GM10847 (cell line): ENCODE measurements around the gene RBM39.

Source experiments
- POLR2A ChIP-seq: IDR thresholded peaks from 2 replicates; pipeline ENCODE4 v1.6.1; 2011; ENCODE audit not compliant: insufficient read length; ENCODE audit errors: extremely low read depth

The RBM39 gene

DNA sequence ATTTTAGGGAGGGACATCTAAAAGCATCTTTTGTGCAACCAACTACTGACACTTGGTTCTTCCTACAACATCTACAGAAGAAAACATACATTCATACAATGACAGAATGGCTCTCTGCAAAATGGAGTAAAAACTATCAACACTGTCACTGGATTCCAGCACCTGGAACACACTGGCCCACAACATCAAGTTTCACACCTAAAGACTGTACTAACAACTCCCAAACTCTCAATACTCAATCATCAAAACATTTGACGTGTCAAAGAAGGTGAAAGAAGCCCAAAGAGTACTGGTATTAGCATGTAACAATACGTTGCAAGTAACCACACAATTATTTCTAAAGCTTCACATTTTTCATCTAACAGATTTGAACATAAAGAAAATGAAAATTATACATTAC, 79.5 kb downstream of the RBM39 start:
- no peak for TF ChIP-seq POLR2A

DNA sequence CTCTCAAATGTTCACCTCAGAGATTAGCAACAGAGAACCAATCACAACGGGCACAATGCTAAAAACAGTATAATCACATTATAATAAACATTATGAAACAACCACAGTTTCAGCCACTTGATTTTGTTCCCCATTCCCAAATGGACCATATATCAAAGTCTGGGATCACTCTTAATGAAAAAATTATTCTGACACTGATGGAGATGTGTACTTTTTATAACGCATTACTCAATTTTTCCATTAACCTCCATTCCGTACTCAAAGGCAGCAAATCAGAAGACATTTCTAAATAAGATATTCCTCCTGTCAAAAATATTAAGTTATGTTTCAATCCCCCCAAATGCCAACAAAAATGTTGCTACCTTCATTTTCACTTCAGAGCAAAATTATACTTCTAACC, 80.2 kb downstream of the RBM39 start:
- TF ChIP-seq POLR2A = no peak

DNA sequence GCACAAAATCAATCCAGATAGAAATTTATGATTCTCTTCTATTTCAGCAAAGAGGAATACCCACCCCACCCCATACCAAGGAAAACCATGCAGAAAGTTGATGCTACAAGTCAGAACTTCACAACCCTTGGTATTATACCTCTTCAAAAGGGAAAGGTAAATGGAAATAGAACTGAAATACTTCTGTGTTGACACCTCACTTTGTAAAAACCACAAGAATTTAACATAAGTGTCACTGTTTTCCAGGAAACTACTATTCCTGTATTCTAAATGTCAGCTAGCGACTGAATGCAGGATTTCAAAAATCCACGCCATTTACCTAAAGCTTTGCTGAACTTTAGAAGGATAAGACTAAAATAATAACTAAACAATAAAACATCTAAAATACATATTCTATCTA, 81.0 kb downstream of the RBM39 start:
- no peak for TF ChIP-seq POLR2A

DNA sequence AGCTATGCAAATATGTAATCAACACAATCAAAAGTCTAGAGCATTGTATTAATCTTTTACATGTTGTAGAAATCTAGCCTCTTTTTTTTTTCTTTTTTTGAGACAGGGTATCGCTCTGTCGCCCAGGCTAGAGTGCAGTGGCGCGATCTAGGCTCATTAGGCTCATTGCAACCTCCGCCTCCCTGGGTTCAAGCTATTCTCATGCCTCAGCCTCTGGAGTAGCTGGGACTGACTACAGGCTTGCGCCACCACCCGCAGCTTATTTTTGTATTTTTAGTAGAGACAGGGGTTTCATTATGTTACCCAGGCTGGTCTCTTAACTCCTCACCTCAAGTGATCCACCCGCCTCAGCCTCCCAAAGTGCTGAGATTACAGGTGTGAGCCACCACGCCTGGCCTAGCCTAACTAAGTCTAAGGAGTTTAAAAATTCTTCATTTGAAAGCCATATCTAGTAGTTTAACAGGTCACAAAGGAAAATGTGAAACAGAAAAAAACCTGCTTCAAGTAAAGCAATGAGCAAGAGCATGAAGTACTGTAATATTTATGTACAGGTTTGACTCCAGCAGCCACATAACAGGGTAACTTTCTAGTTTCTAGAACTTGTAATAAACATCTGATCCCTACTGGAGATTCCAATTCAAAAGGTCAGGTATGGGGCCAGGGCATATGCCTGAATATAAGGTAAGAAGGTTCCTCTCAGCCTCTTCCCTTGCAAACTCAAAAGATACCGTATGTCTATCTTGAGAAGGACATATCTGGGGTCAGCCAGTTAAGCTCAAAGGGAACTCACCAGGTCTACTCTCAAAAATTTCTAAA, 81.7 kb downstream of the RBM39 start:
- TF ChIP-seq POLR2A = no peak

DNA sequence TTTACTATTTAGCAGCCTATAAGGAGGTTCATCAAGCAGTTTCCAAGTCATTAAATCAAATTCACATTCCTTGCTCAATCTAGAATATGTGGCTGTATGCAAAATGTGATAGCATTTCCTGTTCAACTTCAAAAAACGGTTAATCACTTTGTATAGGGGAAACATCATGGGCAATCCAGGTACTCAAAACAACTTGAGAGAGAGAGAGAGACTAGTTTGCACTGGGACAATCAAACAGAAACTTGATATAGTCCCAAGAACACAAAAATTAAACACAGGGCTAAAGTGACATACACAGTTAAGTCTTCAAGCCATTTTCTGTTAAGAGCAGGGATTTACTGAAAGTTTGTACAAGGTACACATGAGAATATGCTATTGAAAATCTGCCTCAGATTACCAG, 84.8 kb downstream of the RBM39 start:
- TF ChIP-seq POLR2A = no peak

DNA sequence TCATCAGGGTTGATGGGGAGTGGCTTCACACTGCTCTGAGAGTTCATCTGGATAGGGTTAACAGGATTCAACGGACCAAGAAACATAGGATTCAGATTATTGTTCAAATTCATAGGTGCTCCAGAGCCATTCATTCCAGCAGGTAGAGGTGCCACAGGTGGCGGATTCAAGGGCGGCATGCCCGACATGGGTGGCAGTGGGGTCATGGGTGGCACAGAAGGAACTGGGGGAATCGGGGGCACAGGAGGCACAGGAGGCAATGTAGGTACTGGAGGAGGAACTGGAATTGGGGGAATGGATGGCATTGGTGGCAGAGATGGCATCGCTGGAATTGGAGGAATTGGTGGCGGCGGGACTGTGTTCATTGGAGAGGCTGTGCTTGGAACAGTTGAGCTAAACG, 87.6 kb downstream of the RBM39 start:
- no peak for TF ChIP-seq POLR2A

DNA sequence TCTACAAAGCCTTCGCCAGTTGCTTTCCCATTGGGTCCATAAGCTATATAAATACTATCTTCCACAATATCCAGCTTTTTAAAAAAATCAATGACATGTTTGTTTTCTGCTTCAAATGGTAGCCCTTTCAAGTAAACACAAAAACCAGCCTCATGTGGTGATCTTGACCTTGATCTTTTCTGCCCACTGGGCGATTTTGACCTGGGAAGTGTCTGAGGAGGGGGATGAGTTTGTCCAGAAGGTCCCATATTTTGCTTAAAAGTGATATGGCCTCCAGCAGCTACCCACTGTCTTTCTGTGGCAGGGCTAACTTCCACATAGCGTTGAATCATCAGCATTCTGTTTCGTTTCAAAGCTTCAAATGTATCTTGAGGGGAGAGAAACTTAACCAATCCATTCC, 88.2 kb downstream of the RBM39 start:
- TF ChIP-seq POLR2A = no peak
